Measurements from ENCODE around the gene UNC93B1.
"Not testable (repeated sequence)": the region's sequence is repeated elsewhere in the genome, so short reads cannot be mapped to it uniquely, and the experiment has no call there.

The UNC93B1 gene

GRCh38 chr11:67955461-67956007, 48.4 kb downstream of the UNC93B1 start:
- DNase-seq (ENCODE audit: low spot score), result peak; percentile 53
- not testable (repeated sequence) for H3K27ac ChIP-seq
- peak; percentile 75 for TF ChIP-seq CTCF (conservative IDR thresholded peaks at IDR 0.05; ENCODE audit: low read depth)
- POLR2A ChIA-PET (ENCODE audit: low non-redundant PET), result interaction anchor here (0.6 kb wide), 1 partner anchor 127 kb away, joined by 3 read pairs; no protein-coding TSS in a partner anchor
- CTCF ChIA-PET, result interaction anchor here (0.7 to 1.4 kb wide), 6 partner anchors 10 to 573 kb away, joined by 3 to 6 read pairs (median 3); no protein-coding TSS in a partner anchor

- POLR2A ChIA-PET (ENCODE audit: low non-redundant PET); H3K27ac ChIP-seq; DNase-seq (ENCODE audit: low spot score): not testable (repeated sequence)
- CTCF ChIA-PET, result interaction anchor here (0.7 to 1.4 kb wide), 3 partner anchors 11 to 48 kb away, joined by 3 to 6 read pairs (median 3); no protein-coding TSS in a partner anchor
Measured at GRCh38 chr11:67954971-67955370, 48.9 kb downstream of the UNC93B1 start.

GRCh38 chr11:67954251-67954650, 49.6 kb downstream of the UNC93B1 start:
- POLR2A ChIA-PET (ENCODE audit: low non-redundant PET), result not testable (repeated sequence)

GRCh38 chr11:67950705-67951104, 53.2 kb downstream of the UNC93B1 start:
- POLR2A ChIA-PET (ENCODE audit: low non-redundant PET); H3K27ac ChIP-seq; DNase-seq (ENCODE audit: low spot score); CTCF ChIA-PET: not testable (repeated sequence)

More at GRCh38 chr11:67954251-67954650, 49.6 kb downstream of the UNC93B1 start:
- CTCF ChIA-PET; H3K27ac ChIP-seq; DNase-seq (ENCODE audit: low spot score): not testable (repeated sequence)

GRCh38 chr11:67947785-67948184, 56.1 kb downstream of the UNC93B1 start:
- POLR2A ChIA-PET (ENCODE audit: low non-redundant PET); CTCF ChIA-PET; DNase-seq (ENCODE audit: low spot score); H3K27ac ChIP-seq: not testable (repeated sequence)

- POLR2A ChIA-PET (ENCODE audit: low non-redundant PET); DNase-seq (ENCODE audit: low spot score); H3K27ac ChIP-seq; CTCF ChIA-PET: not testable (repeated sequence)
Measured at GRCh38 chr11:67946403-67946802, 57.5 kb downstream of the UNC93B1 start.

GRCh38 chr11:67943406-67943805, 60.5 kb downstream of the UNC93B1 start:
- H3K27ac ChIP-seq; DNase-seq (ENCODE audit: low spot score); POLR2A ChIA-PET (ENCODE audit: low non-redundant PET): not testable (repeated sequence)
- CTCF ChIA-PET, result interaction anchor here (1.0 kb wide), 1 partner anchor 12 kb away, joined by 3 read pairs; no protein-coding TSS in a partner anchor

All from RWPE1 (cell line).